ENCODE measurements around the gene RNF166. TPM values are rescaled to one million over a fixed set of nuclear protein-coding genes. Genes with fewer than 3 reads are reported as not detected.
A peak's percentile ranks its signal among the peaks of the same experiment; 100 is the strongest.

The RNF166 gene
- total RNA-seq, 2 donors from 2014 or later = 11.6 to 30.3 TPM

DNA sequence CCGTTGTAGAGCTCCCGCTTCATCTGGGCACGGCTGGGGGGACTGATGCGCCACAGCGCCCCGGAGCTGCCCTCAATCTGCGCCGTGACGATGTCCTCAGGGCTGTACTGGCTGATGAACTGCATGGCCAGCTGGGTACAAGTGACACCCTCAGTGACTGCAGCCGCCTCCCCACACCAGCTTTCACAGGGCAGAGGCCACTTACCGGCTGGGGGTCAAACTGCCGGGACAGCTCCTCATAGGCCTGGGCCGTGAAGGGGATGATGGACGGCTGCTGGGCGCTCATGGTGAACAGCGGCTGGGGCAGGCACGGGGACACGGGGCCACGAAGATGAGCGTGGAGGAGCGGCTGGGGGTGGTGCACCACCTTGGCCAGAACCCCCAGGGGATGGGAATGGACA lies 10.4 kb upstream of the RNF166 start:
- Histone ChIP-seq H3K27me3 (replicated peaks; ENCODE audit: insufficient read depth) (no peaks in the 10 kb centered on the region), H3K4me3 (no peak overlapping the region), H3K9me3 (no peaks in the 10 kb centered on the region), H3K4me1 (replicated peaks) (no peaks in the 10 kb centered on the region), H3K27ac (no peak overlapping the region), H3K36me3 (peaks cover 26 to 35% of the 10 kb centered on the region in 2 donors)
- WGBS = 96% methylated on average over 12 of the region's 21 CpGs
- intact Hi-C loops (cut with DNase I) = no loop called here
- no peak for DNase-seq (ENCODE audit: low spot score)
- TF ChIP-seq, protein P1, sequence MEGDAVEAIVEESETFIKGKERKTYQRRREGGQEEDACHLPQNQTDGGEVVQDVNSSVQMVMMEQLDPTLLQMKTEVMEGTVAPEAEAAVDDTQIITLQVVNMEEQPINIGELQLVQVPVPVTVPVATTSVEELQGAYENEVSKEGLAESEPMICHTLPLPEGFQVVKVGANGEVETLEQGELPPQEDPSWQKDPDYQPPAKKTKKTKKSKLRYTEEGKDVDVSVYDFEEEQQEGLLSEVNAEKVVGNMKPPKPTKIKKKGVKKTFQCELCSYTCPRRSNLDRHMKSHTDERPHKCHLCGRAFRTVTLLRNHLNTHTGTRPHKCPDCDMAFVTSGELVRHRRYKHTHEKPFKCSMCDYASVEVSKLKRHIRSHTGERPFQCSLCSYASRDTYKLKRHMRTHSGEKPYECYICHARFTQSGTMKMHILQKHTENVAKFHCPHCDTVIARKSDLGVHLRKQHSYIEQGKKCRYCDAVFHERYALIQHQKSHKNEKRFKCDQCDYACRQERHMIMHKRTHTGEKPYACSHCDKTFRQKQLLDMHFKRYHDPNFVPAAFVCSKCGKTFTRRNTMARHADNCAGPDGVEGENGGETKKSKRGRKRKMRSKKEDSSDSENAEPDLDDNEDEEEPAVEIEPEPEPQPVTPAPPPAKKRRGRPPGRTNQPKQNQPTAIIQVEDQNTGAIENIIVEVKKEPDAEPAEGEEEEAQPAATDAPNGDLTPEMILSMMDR (IDR thresholded peaks at IDR 0.05) = no peak
- TF ChIP-seq POLR2AphosphoS5 (IDR thresholded peaks at IDR 0.05) (no peak), POLR2A (IDR thresholded peaks at IDR 0.05) (no peak)

DNA sequence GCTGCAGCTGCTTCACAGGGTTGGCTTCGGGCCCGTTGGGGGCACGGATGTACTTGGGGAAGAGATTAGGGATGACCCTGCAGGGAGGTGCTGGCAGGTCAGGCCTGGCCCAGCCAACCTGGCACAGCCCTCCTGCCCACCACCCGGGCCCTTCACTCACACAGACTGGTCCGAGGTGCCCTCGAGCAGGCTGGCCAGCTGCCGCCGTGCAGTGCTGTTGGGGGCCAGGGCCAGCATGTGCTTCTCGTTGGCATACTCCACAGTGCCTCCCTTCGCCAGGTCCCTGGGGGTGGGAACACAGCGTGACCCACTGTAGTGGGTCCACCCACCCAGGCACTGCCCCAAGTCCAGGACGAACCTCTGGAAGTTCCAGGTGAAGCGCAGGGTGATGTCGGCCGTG lies 10.0 kb upstream of the RNF166 start:
- Histone ChIP-seq H3K9me3 (no peaks in the 10 kb centered on the region), H3K36me3 (peaks cover 24 to 31% of the 10 kb centered on the region in 2 donors), H3K27me3 (replicated peaks; ENCODE audit: insufficient read depth) (no peaks in the 10 kb centered on the region), H3K4me3 (no peak overlapping the region), H3K27ac (no peak overlapping the region), H3K4me1 (replicated peaks) (no peaks in the 10 kb centered on the region)
- DNase-seq (ENCODE audit: low spot score) = no peak
- 86% methylated on average over 11 of the region's 15 CpGs for WGBS
- intact Hi-C loops (cut with DNase I) = no loop called here
- TF ChIP-seq, protein P1 (IDR thresholded peaks at IDR 0.05) = no peak
- no peak for TF ChIP-seq POLR2AphosphoS5 (IDR thresholded peaks at IDR 0.05)

DNA sequence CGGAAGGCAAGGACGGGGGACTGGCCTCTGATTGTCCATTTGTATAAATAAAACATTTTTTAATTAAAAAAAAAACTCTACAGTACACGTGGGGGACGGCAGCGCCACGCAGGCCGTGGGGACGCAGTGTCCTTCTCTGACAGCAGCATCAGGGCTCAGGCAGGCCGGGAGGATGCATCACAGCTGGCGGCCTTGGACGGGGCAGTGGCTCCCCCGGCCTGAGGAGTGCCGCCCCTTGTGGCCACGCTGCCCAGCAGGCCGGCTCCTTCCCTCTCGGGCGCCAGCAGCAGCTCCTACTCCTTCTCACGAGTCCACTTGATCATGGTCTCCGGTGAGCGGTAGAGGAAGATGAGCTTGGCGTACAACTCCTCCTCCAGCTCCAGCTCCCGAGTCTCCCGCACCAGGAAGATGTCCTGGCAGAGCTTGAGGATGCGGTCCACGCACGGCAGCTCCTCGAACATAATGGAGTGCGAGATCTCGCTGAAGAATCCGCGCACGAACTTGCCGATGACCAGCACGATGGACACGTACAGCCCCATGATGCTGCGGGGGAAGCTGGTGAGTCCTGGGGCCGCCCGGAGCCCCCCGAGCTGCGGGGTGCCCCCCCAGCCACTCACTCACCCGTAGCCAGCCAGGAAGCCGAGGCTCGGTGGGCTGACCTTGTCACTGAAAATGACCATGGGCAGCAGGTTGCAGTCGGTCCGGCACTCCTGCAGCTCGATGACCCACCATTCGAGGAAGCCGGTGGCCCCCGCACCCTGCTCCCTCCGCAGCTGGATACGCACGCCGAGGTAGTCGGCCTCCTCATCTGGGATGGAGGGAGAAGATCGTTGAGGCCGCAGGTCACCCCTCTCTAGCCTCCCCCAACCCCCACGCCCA lies 9.3 kb upstream of the RNF166 start:
- Histone ChIP-seq H3K27ac (no peak overlapping the region), H3K27me3 (replicated peaks; ENCODE audit: insufficient read depth) (no peaks in the 10 kb centered on the region), H3K36me3 (peaks cover 19 to 30% of the 10 kb centered on the region in 2 donors), H3K4me3 (no peak overlapping the region), H3K9me3 (no peaks in the 10 kb centered on the region), H3K4me1 (replicated peaks) (no peaks in the 10 kb centered on the region)
- 83% methylated on average over 48 of the region's 57 CpGs for WGBS
- intact Hi-C loops (cut with DNase I) = no loop called here
- TF ChIP-seq, protein P1 (IDR thresholded peaks at IDR 0.05) = no peak
- TF ChIP-seq POLR2AphosphoS5 (IDR thresholded peaks at IDR 0.05) (peak; percentile 7), POLR2A (IDR thresholded peaks at IDR 0.05) (no peak)
- no peak for DNase-seq (ENCODE audit: low spot score)

DNA sequence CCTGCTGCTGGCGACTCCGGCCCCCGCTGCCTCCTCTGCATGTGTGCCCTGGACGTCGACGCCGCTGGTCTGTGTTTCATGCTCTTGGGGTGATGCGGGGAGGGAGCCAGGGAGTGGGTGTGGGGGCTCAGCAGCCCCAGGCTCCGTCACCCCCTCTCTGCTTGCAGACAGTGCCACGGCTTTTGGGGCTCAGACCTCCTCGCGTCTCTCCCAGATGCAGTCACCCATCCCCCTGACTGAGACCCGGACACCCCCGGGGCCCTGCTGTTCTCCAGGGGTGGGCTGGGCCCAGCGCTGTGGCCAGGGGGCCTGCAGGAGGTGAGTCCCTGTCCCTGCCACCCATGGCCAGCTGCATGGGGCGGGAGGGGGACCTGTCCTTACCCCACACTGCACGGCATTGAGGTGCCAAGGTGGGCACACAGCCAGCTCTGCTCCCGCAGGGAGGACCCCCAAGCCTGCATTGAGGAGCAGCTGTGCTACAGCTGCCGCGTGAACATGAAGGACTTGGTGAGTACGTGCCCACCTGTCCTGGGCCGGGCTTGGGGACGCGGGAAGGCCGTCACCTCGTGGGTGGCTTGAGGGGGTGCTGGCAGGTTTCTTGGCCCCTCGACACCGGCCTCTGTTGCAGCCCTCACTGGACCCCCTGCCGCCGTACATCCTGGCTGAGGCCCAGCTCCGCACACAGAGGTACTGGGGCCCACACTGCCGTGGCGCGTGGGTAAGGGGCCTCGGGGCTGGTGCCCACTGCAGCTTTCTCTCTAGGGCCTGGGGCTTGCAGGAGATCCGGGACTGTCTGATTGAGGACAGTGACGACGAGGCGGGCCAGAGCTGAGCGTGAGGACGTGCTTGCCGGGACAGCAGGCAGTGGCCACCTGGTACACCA lies 8.5 kb upstream of the RNF166 start:
- DNase-seq (ENCODE audit: low spot score) = no peak

More for the DNA sequence above, 8.5 kb upstream of the RNF166 start:
- Histone ChIP-seq H3K27ac (no peak overlapping the region), H3K9me3 (no peaks in the 10 kb centered on the region), H3K27me3 (replicated peaks; ENCODE audit: insufficient read depth) (no peaks in the 10 kb centered on the region), H3K4me3 (no peak overlapping the region), H3K36me3 (peaks cover 11 to 30% of the 10 kb centered on the region in 2 donors), H3K4me1 (replicated peaks) (no peaks in the 10 kb centered on the region)
- TF ChIP-seq, protein P1 (IDR thresholded peaks at IDR 0.05) = no peak
- TF ChIP-seq POLR2AphosphoS5 (IDR thresholded peaks at IDR 0.05) (no peak), POLR2A (IDR thresholded peaks at IDR 0.05) (no peak)
- intact Hi-C loops (cut with DNase I) = no loop called here
- WGBS = 85% methylated on average over 42 of the region's 42 CpGs

Measured in prostate gland (tissue), 2 donors.